KOPT-K1 (cell line): Measurements from ENCODE around the gene TMEM97.

Experiments
- H3K27ac ChIP-seq: fragments of 200-600 bp; sonication (generic); 2 replicates; pipeline ENCODE4 v1.5.1; 2016; ENCODE audit warnings: antibody characterized with exemption, mild to moderate bottlenecking, low read depth, low read length; ENCODE audit not compliant: poor library complexity, severe bottlenecking
- H3K36me3 ChIP-seq: fragments of 200-600 bp; sonication (generic); 2 replicates; pipeline ENCODE4 v1.5.1; 2017; ENCODE audit warnings: antibody characterized with exemption, mild to moderate bottlenecking, low read length, moderate library complexity; ENCODE audit not compliant: insufficient read depth
- H3K9me3 ChIP-seq: fragments of 200-600 bp; sonication (generic); 2 replicates; pipeline ENCODE4 v1.5.1; 2017; ENCODE audit warnings: antibody characterized with exemption, low read length, mild to moderate bottlenecking; ENCODE audit not compliant: insufficient read depth, poor library complexity, severe bottlenecking

The TMEM97 gene

GRCh38 chr17:28339431-28339830 is 20.4 kb downstream of the TMEM97 start:
- no peak overlapping the region for H3K27ac ChIP-seq
- H3K36me3 ChIP-seq, result peaks cover 27% of the 10 kb centered on the region
- no peaks in the 10 kb centered on the region for H3K9me3 ChIP-seq

- peaks cover 36% of the 10 kb centered on the region for H3K36me3 ChIP-seq
- no peak overlapping the region for H3K27ac ChIP-seq
- H3K9me3 ChIP-seq, result no peaks in the 10 kb centered on the region
Measured at GRCh38 chr17:28340374-28340773, 21.4 kb downstream of the TMEM97 start.

- Histone ChIP-seq H3K9me3 (no peaks in the 10 kb centered on the region), H3K36me3 (peaks cover 48% of the 10 kb centered on the region), H3K27ac (no peak overlapping the region)
Measured at GRCh38 chr17:28341516-28341915, 22.5 kb downstream of the TMEM97 start.

DNA sequence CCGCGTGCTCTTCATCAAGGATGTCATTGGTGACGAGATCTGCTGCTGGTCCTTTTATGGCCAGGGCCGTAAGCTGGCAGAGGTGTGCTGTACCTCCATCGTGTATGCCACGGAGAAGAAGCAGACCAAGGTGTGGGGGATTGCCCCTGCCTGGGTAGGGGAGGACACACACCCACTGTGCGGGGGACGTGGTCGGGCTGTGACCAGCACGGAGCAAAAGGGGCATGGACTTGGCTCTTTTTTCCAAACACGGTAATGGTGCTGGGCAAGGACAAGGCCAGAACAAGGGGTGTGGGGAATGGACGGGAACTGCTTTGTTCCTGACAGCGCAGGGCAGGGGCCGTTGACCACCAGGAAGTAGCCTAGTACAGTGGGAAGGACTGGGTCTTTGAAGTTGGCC is 23.3 kb downstream of the TMEM97 start:
- no peaks in the 10 kb centered on the region for H3K9me3 ChIP-seq
- peaks cover 56% of the 10 kb centered on the region for H3K36me3 ChIP-seq
- H3K27ac ChIP-seq, result no peak overlapping the region

GRCh38 chr17:28343491-28343932 is 24.5 kb downstream of the TMEM97 start:
- H3K36me3 ChIP-seq, result peaks cover 68% of the 10 kb centered on the region
- H3K27ac ChIP-seq, result peak overlapping the region; percentile 51
- no peaks in the 10 kb centered on the region for H3K9me3 ChIP-seq

- H3K36me3 ChIP-seq, result peaks cover 73% of the 10 kb centered on the region
- H3K27ac ChIP-seq, result peak overlapping the region; percentile 51
- no peaks in the 10 kb centered on the region for H3K9me3 ChIP-seq
Measured at GRCh38 chr17:28344011-28344410, 25.0 kb downstream of the TMEM97 start.

GRCh38 chr17:28344435-28344901 is 25.5 kb downstream of the TMEM97 start:
- Histone ChIP-seq H3K9me3 (no peaks in the 10 kb centered on the region), H3K27ac (peak overlapping the region; percentile 51), H3K36me3 (peaks cover 77% of the 10 kb centered on the region)

DNA sequence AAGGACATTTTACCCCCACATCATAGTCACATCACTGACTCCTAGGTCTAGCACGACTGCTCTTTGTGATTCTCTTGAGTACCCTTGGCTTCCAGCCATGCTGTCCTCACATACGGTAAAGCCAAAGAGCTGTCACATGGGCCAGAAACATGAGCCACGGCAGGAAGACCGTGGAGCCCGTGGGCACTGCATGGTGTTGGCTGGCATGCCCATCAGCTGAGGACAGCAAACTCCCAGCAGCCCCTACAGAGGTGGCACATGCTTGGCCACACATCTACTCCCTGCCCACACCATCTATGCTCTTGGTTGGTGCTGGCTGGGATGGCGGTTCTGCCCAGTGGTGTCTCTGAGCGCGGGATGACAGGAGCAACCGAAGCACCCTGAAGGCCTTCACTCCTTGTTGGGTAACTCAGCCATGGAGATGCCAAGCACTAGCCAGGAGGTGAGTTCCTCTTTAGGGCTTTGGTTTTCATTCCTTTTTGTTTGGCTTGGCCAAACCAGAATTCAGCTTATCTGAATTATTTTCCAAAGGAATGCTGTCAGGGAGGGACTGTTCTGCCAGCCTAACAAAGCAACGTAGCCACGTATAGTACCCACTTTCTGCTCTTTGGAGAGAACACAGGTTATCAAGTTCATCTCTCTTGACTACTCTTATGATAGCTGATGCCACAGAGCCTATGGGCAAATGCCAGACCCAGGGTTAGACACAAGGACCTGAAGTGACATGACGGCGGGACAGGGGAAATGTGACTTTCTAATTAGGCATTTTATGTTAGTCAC is 26.6 kb downstream of the TMEM97 start:
- Histone ChIP-seq H3K27ac (no peak overlapping the region), H3K36me3 (peaks cover 89% of the 10 kb centered on the region), H3K9me3 (no peaks in the 10 kb centered on the region)

DNA sequence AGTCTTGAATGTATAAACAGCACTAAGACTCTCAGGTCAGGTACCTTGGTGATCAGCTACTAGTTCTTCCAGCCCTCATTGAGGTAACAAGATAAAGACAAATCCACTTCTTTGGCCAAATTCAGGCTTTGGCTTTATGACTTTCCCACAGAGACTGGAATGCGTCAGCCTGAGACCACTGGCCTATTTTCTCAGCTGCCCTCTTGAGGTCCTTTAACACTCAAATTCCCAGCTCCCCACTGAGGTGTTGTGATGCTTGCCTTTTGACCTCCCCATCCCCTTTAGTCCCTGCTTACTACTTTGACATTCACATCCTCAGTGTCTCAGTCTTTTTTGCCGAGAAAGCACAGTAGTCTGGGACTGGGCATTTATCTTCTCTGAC is 27.2 kb downstream of the TMEM97 start:
- Histone ChIP-seq H3K27ac (no peak overlapping the region), H3K36me3 (peaks cover 90% of the 10 kb centered on the region), H3K9me3 (no peaks in the 10 kb centered on the region)

GRCh38 chr17:28346746-28347246 is 27.8 kb downstream of the TMEM97 start:
- Histone ChIP-seq H3K36me3 (peaks cover 90% of the 10 kb centered on the region), H3K9me3 (no peaks in the 10 kb centered on the region), H3K27ac (no peak overlapping the region)

DNA sequence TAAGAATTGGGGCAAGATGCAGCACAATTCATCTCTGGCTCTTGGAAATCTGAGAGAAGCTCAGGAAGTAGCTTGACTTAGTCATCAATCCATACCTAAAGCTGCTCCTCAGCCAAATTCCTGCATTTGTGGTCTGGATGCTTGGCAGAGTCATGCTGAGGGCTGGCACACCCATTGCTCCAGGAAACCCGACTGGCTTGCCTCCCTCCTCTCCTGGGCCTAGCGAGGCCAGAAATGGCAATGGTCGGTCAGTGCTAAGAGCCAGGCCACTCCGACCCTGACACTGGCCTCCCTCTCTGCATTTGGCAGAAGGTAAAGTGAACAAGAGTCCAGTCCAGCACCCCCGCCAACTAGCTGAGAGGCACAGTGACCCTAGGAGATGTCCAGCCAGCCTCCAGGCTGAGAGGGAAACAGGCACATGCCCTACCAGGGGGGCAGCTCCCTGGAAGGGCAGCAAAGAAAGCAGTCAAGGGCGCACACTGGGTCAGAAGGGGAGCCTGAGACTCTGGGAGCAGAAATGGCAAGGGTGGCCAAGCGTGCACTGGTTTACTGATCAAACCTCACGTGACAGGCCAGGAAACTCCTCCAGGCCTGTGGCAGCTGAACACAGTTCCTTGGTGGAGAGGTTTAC is 28.4 kb downstream of the TMEM97 start:
- peaks cover 90% of the 10 kb centered on the region for H3K36me3 ChIP-seq
- no peaks in the 10 kb centered on the region for H3K9me3 ChIP-seq
- H3K27ac ChIP-seq, result no peak overlapping the region

DNA sequence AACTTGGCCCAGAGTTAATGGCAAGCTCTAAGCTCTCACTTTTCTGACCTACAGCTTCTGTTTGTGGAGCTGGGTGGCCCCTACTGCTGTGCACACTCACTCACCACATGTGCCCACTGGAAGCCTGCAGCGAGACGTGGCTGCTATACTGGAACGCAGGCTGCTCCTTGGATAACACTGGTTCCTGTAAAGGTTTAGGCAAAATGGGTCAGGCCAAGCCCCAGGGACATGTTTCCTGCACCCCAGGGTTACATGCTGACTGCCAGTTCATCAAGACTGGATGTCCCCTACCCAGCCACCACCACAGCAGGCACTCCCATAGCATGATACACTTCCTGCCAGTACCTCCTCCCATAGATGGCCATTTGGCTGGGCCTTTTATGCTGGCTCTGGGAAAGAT is 30.0 kb downstream of the TMEM97 start:
- Histone ChIP-seq H3K9me3 (no peaks in the 10 kb centered on the region), H3K27ac (no peak overlapping the region), H3K36me3 (peaks cover 100% of the 10 kb centered on the region)

DNA sequence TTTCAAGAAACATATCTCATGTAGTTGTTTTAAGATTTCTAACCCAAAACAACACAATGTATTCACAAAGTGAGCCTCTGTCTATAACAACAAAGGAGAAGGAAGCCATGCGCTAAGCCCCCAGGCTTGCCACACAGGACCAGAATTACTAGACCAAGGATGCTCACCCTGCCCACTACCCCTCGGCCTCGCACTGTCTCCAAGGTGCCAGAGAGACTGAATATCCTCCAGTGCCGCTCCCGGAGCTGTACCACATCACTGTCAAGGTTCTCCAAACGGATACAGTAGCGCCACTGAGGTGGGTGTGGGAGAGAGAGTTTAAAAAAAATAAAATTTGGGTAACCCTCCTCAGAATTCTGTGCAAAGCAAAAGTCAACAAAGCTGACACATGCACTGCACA is 31.3 kb downstream of the TMEM97 start:
- H3K27ac ChIP-seq, result no peak overlapping the region
- no peaks in the 10 kb centered on the region for H3K9me3 ChIP-seq
- H3K36me3 ChIP-seq, result peaks cover 100% of the 10 kb centered on the region

- peak within 1 kb of the TSS; percentile 76 for H3K27ac ChIP-seq
- H3K9me3 ChIP-seq, result no peaks in the 10 kb centered on the region
- peaks cover 59% of the 10 kb centered on the region for H3K36me3 ChIP-seq
Measured at GRCh38 chr17:28357061-28357900, 38.3 kb downstream of the TMEM97 start, which contains the start of gene POLDIP2. Gene POLDIP2 (minus strand): TSS chr17:28357527. CDS start chr17:28357448, 79 bp downstream.

DNA sequence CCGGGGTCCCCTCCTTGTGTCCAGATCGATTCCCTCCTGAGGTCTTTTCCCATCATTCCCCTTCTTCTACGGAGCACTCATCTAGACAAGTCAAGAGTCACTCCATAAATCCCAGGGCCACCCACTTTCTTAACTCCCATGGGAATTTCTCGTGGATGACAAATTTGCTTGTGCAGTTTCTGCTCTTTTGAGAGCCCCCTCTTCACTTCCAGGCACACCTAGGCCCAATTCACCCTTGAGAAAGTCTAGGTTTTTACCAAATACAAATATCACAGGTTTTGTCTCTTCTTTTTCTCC is 38.8 kb downstream of the TMEM97 start:
- H3K36me3 ChIP-seq, result peaks cover 59% of the 10 kb centered on the region
- H3K9me3 ChIP-seq, result no peaks in the 10 kb centered on the region
- H3K27ac ChIP-seq, result peak overlapping the region; percentile 76
